H9 (cell line): ENCODE measurements around the gene VAV2. TPM values are rescaled to one million over a fixed set of nuclear protein-coding genes. Genes with fewer than 3 reads are reported as not detected.

ENCODE experiments used
- DNase-seq: peaks from one replicate; pipeline ENCODE4 v3.0.0-alpha.2; 2017
- H2AFZ ChIP-seq: one replicate; pipeline ENCODE4 v1.6.1; 2013; ENCODE audit warnings: mild to moderate bottlenecking, low read length, control low read depth, moderate library complexity
- H2AK5ac ChIP-seq: 2 replicates; pipeline ENCODE4 v1.6.1; 2013; ENCODE audit warnings: low read length, control low read depth, mixed read lengths; ENCODE audit not compliant: insufficient read length
- H2BK120ac ChIP-seq: one replicate; pipeline ENCODE4 v1.6.1; 2013; ENCODE audit warnings: low read depth, mild to moderate bottlenecking, low read length, control low read depth, inconsistent platforms; ENCODE audit not compliant: poor library complexity, severe bottlenecking
- H2BK12ac ChIP-seq: 2 replicates; pipeline ENCODE4 v1.6.1; 2013; ENCODE audit warnings: low read length, control low read depth, mixed read lengths, low read depth; ENCODE audit not compliant: insufficient read length
- H2BK15ac ChIP-seq: 2 replicates; pipeline ENCODE4 v1.6.1; 2013; ENCODE audit warnings: low read depth, low read length, control low read depth
- H2BK20ac ChIP-seq: one replicate; pipeline ENCODE4 v1.6.1; 2013; ENCODE audit warnings: low read depth, mild to moderate bottlenecking, low read length, control low read depth, inconsistent platforms; ENCODE audit not compliant: poor library complexity, severe bottlenecking
- H2BK5ac ChIP-seq: 2 replicates; pipeline ENCODE4 v1.6.1; 2013; ENCODE audit warnings: low read length, control low read depth, mixed read lengths; ENCODE audit not compliant: insufficient read length
- H3K14ac ChIP-seq: 2 replicates; pipeline ENCODE4 v1.6.1; 2013; ENCODE audit warnings: low read length, control low read depth; ENCODE audit not compliant: insufficient read depth
- H3K18ac ChIP-seq: 2 replicates; pipeline ENCODE4 v1.6.1; 2013; ENCODE audit warnings: low read depth, mild to moderate bottlenecking, mixed read lengths, low read length, control low read depth; ENCODE audit not compliant: insufficient read length
- H3K23ac ChIP-seq: 2 replicates; pipeline ENCODE4 v1.6.1; 2013; ENCODE audit warnings: low read length, control low read depth, mixed read lengths, low read depth; ENCODE audit not compliant: insufficient read length
- H3K23me2 ChIP-seq: 2 replicates; pipeline ENCODE4 v1.6.1; 2013; ENCODE audit warnings: low read depth, mild to moderate bottlenecking, mixed read lengths, low read length, control low read depth; ENCODE audit not compliant: insufficient read length, poor library complexity, severe bottlenecking
- H3K27ac ChIP-seq: 2 replicates; pipeline ENCODE4 v1.5.1; 2013; ENCODE audit warnings: low read length, control low read depth, mixed read lengths, low read depth; ENCODE audit not compliant: insufficient read length
- H3K27me3 ChIP-seq: 2 replicates; pipeline ENCODE4 v1.6.1; 2013; ENCODE audit warnings: low read length, control low read depth, inconsistent platforms; ENCODE audit not compliant: insufficient read depth
- H3K4ac ChIP-seq: 2 replicates; pipeline ENCODE4 v1.6.1; 2013; ENCODE audit warnings: low read depth, mild to moderate bottlenecking, control low read depth, inconsistent platforms, low read length, moderate library complexity
- H3K4me1 ChIP-seq: 2 replicates; pipeline ENCODE4 v1.6.1; 2013; ENCODE audit warnings: low read length, control low read depth, inconsistent platforms; ENCODE audit not compliant: insufficient read depth
- H3K4me2 ChIP-seq: 2 replicates; pipeline ENCODE4 v1.6.1; 2013; ENCODE audit warnings: low read length, control low read depth, mixed read lengths; ENCODE audit not compliant: insufficient read length, insufficient read depth
- H3K56ac ChIP-seq: 2 replicates; pipeline ENCODE4 v1.6.1; 2013; ENCODE audit warnings: low read depth, mild to moderate bottlenecking, mixed read lengths, low read length, control low read depth; ENCODE audit not compliant: insufficient read length
- H3K79me1 ChIP-seq: 2 replicates; pipeline ENCODE4 v1.6.1; 2013; ENCODE audit warnings: low read depth, mild to moderate bottlenecking, moderate library complexity, low read length, control low read depth, inconsistent platforms; ENCODE audit not compliant: insufficient read depth, poor library complexity, severe bottlenecking
- H3K79me2 ChIP-seq: 2 replicates; pipeline ENCODE4 v1.6.1; 2013; ENCODE audit warnings: low read length, control low read depth, inconsistent platforms; ENCODE audit not compliant: insufficient read depth
- H3K9ac ChIP-seq: 2 replicates; pipeline ENCODE4 v1.6.1; 2013; ENCODE audit warnings: low read length, control low read depth, mixed read lengths; ENCODE audit not compliant: insufficient read length; ENCODE audit errors: extremely low read depth
- H3K9me3 ChIP-seq: one replicate; pipeline ENCODE4 v1.6.1; 2013; ENCODE audit warnings: low read depth, low read length, inconsistent platforms; ENCODE audit not compliant: control insufficient read depth
- H3T11ph ChIP-seq: one replicate; pipeline ENCODE4 v1.6.1; 2013; ENCODE audit warnings: mild to moderate bottlenecking, low read length, control low read depth, inconsistent platforms
- H4K20me1 ChIP-seq: one replicate; pipeline ENCODE4 v1.6.1; 2013; ENCODE audit not compliant: control insufficient read depth, insufficient read length, insufficient read depth
- H4K5ac ChIP-seq: 2 replicates; pipeline ENCODE4 v1.6.1; 2013; ENCODE audit warnings: low read depth, mild to moderate bottlenecking, mixed read lengths, low read length, control low read depth; ENCODE audit not compliant: insufficient read length
- H4K8ac ChIP-seq: replicated peaks from 2 replicates; pipeline ENCODE4 v1.6.1; 2013; ENCODE audit warnings: low read length, control low read depth, mixed read lengths, low read depth; ENCODE audit not compliant: insufficient read length
- H4K91ac ChIP-seq: 2 replicates; pipeline ENCODE4 v1.6.1; 2013; ENCODE audit warnings: low read depth, mild to moderate bottlenecking, moderate library complexity, mixed read lengths, low read length, control low read depth; ENCODE audit not compliant: insufficient read length
- H3K27ac Mint-ChIP-seq, 3 experiments: 2 replicates in 2 of 3; 3 replicates in 1 of 3; pipeline ENCODE4 v1.8.0; 2020 to 2021; ENCODE audit warnings: mixed read lengths in 3 of 3, mild to moderate bottlenecking in 1 of 3, moderate library complexity in 1 of 3
- H3K27me3 Mint-ChIP-seq: 2 replicates; pipeline ENCODE4 v1.8.0; 2021; ENCODE audit warnings: low read depth, mild to moderate bottlenecking, moderate library complexity, mixed read lengths
- H3K36me3 Mint-ChIP-seq, 3 experiments: 2 replicates in 2 of 3; 3 replicates in 1 of 3; pipeline ENCODE4 v1.8.0; 2020 to 2021; ENCODE audit warnings: low read depth in 3 of 3, mixed read lengths in 3 of 3; ENCODE audit not compliant: insufficient read depth in 1 of 3
- H3K4me1 Mint-ChIP-seq, 2 experiments: 2 replicates each; pipeline ENCODE4 v1.8.0; 2020; ENCODE audit warnings: mixed read lengths in 2 of 2
- H3K4me3 Mint-ChIP-seq, 2 experiments: 2 replicates in 1 of 2; 3 replicates in 1 of 2; pipeline ENCODE4 v1.8.0; 2020 to 2021; ENCODE audit warnings: mild to moderate bottlenecking in 2 of 2, mixed read lengths in 2 of 2, moderate library complexity in 1 of 2
- H3K9me3 Mint-ChIP-seq, 2 experiments: 2 replicates in 1 of 2; 3 replicates in 1 of 2; pipeline ENCODE4 v1.8.0; 2020; ENCODE audit warnings: mild to moderate bottlenecking in 2 of 2, mixed read lengths in 2 of 2, moderate library complexity in 1 of 2
- CTCF ChIP-seq: fragments of 200-600 bp; sonication (generic); conservative IDR thresholded peaks from 3 replicates; pipeline ENCODE4 v1.8.0; 2021; ENCODE audit warnings: antibody characterized with exemption, mild to moderate bottlenecking
- WGBS: extraction: QIAGEN DNeasy Blood & Tissue Kit; methylation state at CpG from one replicate; pipeline ENCODE4 v1.1.7; 2013; ENCODE audit warnings: missing lambda C conversion rate, low lambda C conversion rate, mixed read lengths; ENCODE audit not compliant: insufficient read length; ENCODE audit errors: extremely low coverage; 5-methylcytosine and 5-hydroxymethylcytosine counted together
- total RNA-seq: library from RNA; stranded (reverse); gene quantifications from 2 replicates; pipeline ENCODE4 v1.2.1, GENCODE V29; 2021

VAV2 gene
- total RNA-seq, 1 experiment from 2014 or later = 58.7 TPM

GRCh38 chr9:134041649-134041962 is 49.5 kb upstream of the VAV2 start:
- Histone ChIP-seq H2BK15ac (no peak overlapping the region), H4K8ac (no peak overlapping the region), H2BK5ac (no peak overlapping the region), H3K14ac (no peak overlapping the region), H3K23ac (no peak overlapping the region), H2BK12ac (no peak overlapping the region), H3K79me1 (no peaks in the 10 kb centered on the region), H3K4me2 (no peak overlapping the region), H2BK20ac (no peak overlapping the region), H3K18ac (no peak overlapping the region), H3T11ph (no peak overlapping the region), H3K27ac (no peak overlapping the region), H3K4me1 (no peaks in the 10 kb centered on the region), H3K79me2 (no peaks in the 10 kb centered on the region), H3K9ac (no peak overlapping the region), H4K91ac (no peak overlapping the region), H3K27me3 (no peaks in the 10 kb centered on the region), H2BK120ac (no peak overlapping the region), H3K9me3 (no peaks in the 10 kb centered on the region), H4K5ac (no peak overlapping the region), H3K56ac (no peak overlapping the region), H3K23me2 (no peaks in the 10 kb centered on the region), H2AK5ac (no peak overlapping the region), H4K20me1 (no peaks in the 10 kb centered on the region), H2AFZ (no peak overlapping the region), H3K4ac (no peak overlapping the region)
- DNase-seq = no peak
- WGBS = no CpG with 5 or more reads among the region's 16 CpGs
- Mint-ChIP-seq H3K9me3 (no peaks in the 10 kb centered on the region), H3K27me3 (no peaks in the 10 kb centered on the region; the same call in 1 of the 2 replicates), H3K27ac (no peak overlapping the region), H3K36me3 (peaks cover 41 to 88% (median 78%) of the 10 kb centered on the region in 3 experiments), H3K4me3 (no peak overlapping the region), H3K4me1 (no peaks in the 10 kb centered on the region)
- TF ChIP-seq CTCF = no peak
